ENCODE results near the gene CPT1C. TPM values are rescaled to one million over a fixed set of nuclear protein-coding genes. Genes with fewer than 3 reads are reported as not detected.
"Not testable (repeated sequence)": the region's sequence is repeated elsewhere in the genome, so short reads cannot be mapped to it uniquely, and the experiment has no call there.

Gene CPT1C
- total RNA-seq, 1 donor from 2014 or later: 48.8 TPM

- no peak for DNase-seq (ENCODE audit: extremely low spot score, unreplicated experiment)
- Mint-ChIP-seq H3K9me3 (ENCODE audit: unreplicated experiment) (no peaks in the 10 kb centered on the region), H3K4me1 (ENCODE audit: unreplicated experiment) (peaks cover 22% of the 10 kb centered on the region), H3K27me3 (ENCODE audit: unreplicated experiment) (no peaks in the 10 kb centered on the region), H3K27ac (ENCODE audit: unreplicated experiment) (no peak overlapping the region), H3K36me3 (ENCODE audit: unreplicated experiment) (peaks cover 2% of the 10 kb centered on the region), H3K4me3 (ENCODE audit: unreplicated experiment) (no peak overlapping the region)
- no peak for TF ChIP-seq CTCF (IDR thresholded peaks at IDR 0.05)
Measured at GRCh38 chr19:49716154-49716553, 25.2 kb downstream of the CPT1C start.

GRCh38 chr19:49718511-49718910, 27.6 kb downstream of the CPT1C start:
- no peaks in the 10 kb centered on the region for H3K27me3 Mint-ChIP-seq (ENCODE audit: unreplicated experiment)
- no peaks in the 10 kb centered on the region for H3K36me3 Mint-ChIP-seq (ENCODE audit: unreplicated experiment)
- peak overlapping the region; percentile 93 for H3K27ac Mint-ChIP-seq (ENCODE audit: unreplicated experiment)
- peaks cover 22% of the 10 kb centered on the region for H3K4me1 Mint-ChIP-seq (ENCODE audit: unreplicated experiment)
- no peak for TF ChIP-seq CTCF (IDR thresholded peaks at IDR 0.05)
- no peak for DNase-seq (ENCODE audit: extremely low spot score, unreplicated experiment)
- no peak overlapping the region for H3K4me3 Mint-ChIP-seq (ENCODE audit: unreplicated experiment)
- H3K9me3 Mint-ChIP-seq (ENCODE audit: unreplicated experiment): no peaks in the 10 kb centered on the region

- no peak for TF ChIP-seq CTCF (IDR thresholded peaks at IDR 0.05)
- H3K27ac Mint-ChIP-seq (ENCODE audit: unreplicated experiment): peak overlapping the region; percentile 93
- H3K9me3 Mint-ChIP-seq (ENCODE audit: unreplicated experiment): no peaks in the 10 kb centered on the region
- no peak for DNase-seq (ENCODE audit: extremely low spot score, unreplicated experiment)
- H3K4me1 Mint-ChIP-seq (ENCODE audit: unreplicated experiment): peaks cover 22% of the 10 kb centered on the region
- no peaks in the 10 kb centered on the region for H3K36me3 Mint-ChIP-seq (ENCODE audit: unreplicated experiment)
- no peaks in the 10 kb centered on the region for H3K27me3 Mint-ChIP-seq (ENCODE audit: unreplicated experiment)
- no peak overlapping the region for H3K4me3 Mint-ChIP-seq (ENCODE audit: unreplicated experiment)
Measured at GRCh38 chr19:49718991-49719390, 28.1 kb downstream of the CPT1C start.

- peak overlapping the region; percentile 93 for H3K27ac Mint-ChIP-seq (ENCODE audit: unreplicated experiment)
- peaks cover 25% of the 10 kb centered on the region for H3K4me1 Mint-ChIP-seq (ENCODE audit: unreplicated experiment)
- not testable (repeated sequence) for H3K27me3 Mint-ChIP-seq (ENCODE audit: unreplicated experiment); H3K9me3 Mint-ChIP-seq (ENCODE audit: unreplicated experiment); H3K36me3 Mint-ChIP-seq (ENCODE audit: unreplicated experiment); H3K4me3 Mint-ChIP-seq (ENCODE audit: unreplicated experiment); DNase-seq (ENCODE audit: extremely low spot score, unreplicated experiment)
Measured at GRCh38 chr19:49719420-49719819, 28.5 kb downstream of the CPT1C start.

GRCh38 chr19:49727217-49728030, 36.5 kb downstream of the CPT1C start:
- no peaks in the 10 kb centered on the region for H3K36me3 Mint-ChIP-seq (ENCODE audit: unreplicated experiment)
- no peaks in the 10 kb centered on the region for H3K9me3 Mint-ChIP-seq (ENCODE audit: unreplicated experiment)
- no peaks in the 10 kb centered on the region for H3K27me3 Mint-ChIP-seq (ENCODE audit: unreplicated experiment)
- no peak overlapping the region for H3K27ac Mint-ChIP-seq (ENCODE audit: unreplicated experiment)
- no peak overlapping the region for H3K4me3 Mint-ChIP-seq (ENCODE audit: unreplicated experiment)
- TF ChIP-seq CTCF (IDR thresholded peaks at IDR 0.05): no peak
- no peak for DNase-seq (ENCODE audit: extremely low spot score, unreplicated experiment)
- H3K4me1 Mint-ChIP-seq (ENCODE audit: unreplicated experiment): peaks cover 7% of the 10 kb centered on the region
